GM19463 (cell line): ENCODE measurements around the gene YDJC.
"Not testable (repeated sequence)": the region's sequence is repeated elsewhere in the genome, so short reads cannot be mapped to it uniquely, and the experiment has no call there.

ENCODE experiments used
- ATAC-seq: cut with Tn5 transposase; IDR thresholded peaks from one replicate; pipeline ENCODE4 v1.9.1; 2021; ENCODE audit warnings: mild to moderate bottlenecking, moderate library complexity; ENCODE audit not compliant: unreplicated experiment

Gene YDJC

GRCh38 chr22:21652010-21652546, 22.3 kb upstream of the YDJC start:
- ATAC-seq, result peak; percentile 96

DNA sequence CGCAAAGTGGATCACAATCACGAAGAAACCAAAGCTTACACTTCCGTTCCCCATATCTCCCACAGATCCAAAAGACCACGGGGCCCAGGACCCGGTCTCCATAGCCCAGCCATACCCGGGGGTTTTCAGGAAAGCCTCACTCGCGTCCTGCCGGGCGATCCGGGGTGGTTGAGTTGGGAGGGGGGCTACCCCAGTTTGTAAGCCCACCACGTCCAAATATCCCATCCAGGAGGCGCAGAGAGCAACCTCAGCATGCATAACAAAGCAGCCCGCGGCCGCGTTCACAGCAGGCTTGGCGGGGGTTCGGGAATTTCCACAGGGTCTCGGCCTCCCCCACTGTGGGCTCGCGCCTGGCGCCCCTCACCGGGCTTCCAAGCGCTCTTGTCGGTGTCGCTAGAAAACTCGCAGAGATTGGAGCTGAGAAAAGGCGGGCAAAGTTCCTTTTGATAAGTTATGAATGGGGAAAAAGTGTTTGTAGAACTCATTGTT, 21.7 kb upstream of the YDJC start:
- ATAC-seq, result peak; percentile 30

DNA sequence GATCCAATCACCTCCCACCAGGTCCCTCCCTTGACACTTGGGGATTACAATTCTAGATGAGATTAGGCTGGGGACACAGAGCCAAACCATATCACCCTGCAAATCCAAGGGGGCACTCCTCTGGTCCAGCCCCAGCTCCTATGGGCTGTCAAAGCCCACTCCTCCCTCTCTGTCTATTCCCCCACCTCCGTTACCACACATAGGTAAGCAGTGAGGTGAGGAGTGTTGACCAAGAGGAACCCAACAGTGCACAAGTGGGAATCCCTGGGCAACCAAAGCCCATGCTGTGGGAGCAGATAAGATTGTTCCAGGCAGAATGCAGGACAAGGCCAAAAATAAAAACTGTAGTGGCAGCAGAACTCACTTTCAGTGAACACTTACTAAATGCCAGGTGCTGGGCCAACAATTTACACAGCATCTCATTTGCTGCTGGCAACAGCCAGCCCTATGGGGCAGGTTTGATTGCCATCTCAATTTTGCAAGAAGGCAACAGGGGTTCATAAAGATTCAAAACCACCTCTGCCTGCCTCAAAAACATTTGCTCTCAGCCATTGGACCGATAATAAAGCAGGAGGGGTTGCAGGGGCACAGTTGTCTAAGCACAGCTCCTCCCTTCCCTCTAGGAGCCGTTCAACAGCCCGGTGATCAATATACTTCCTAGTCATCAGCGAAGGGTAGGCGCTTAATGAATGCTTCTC, 21.1 kb upstream of the YDJC start:
- ATAC-seq, result no peak

- ATAC-seq, result no peak
Observed at GRCh38 chr22:21650280-21650679, 20.5 kb upstream of the YDJC start.

DNA sequence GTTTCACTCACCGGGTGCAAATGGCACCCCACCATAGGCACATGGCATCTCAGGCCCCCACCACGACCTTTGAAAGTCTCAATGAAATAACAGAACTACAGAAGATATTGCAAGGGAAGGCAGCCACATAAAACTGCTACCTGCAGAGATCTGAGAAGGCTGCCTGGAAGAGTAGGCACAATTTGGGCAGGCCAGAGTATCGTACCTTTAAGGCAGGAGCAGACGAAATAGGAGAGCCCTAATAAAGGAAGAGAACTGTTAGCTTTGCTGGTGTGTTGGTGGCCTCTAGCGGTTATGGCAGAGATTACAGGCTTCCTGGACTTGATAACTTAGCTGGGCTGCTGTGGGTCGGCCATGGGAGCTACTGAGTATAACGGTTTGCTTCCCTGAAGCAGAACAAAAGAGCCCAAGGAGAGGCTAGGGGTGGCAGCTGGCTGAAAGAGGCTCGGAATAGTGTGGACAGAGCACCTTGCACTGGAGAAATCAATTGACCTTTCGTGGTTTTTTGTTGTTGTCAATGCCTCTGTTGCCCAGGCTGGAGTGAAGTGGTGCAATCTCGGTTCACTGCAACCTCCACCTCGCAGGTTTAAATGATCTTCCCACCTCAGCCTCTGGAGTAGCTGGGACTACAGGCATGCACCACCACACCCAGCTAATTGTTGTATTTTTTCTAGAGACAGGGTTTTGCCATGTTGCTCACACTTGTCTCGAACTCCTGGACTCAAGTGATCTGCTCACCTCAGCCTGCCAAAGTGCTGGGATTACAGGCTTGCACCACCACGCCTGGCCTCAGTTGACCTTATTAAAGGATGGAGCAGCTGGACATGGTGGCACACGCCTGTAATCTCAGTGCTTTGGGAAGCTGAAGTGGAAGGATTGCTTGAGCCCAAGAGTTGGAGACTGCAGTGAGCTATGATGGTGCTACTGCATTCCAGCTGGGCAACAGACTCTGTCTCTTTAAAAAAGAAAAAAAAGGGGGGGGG, 17.1 kb upstream of the YDJC start:
- no peak for ATAC-seq

GRCh38 chr22:21645513-21645912, 15.7 kb upstream of the YDJC start:
- not testable (repeated sequence) for ATAC-seq

GRCh38 chr22:21643533-21644357, 13.9 kb upstream of the YDJC start:
- no peak for ATAC-seq

GRCh38 chr22:21642584-21643448, 13.0 kb upstream of the YDJC start:
- ATAC-seq, result no peak

GRCh38 chr22:21641789-21642583, 12.2 kb upstream of the YDJC start, which contains the start of gene SDF2L1:
SDF2L1 (plus strand) TSS chr22:21642302; CDS start chr22:21642337, 35 bp downstream.
- ATAC-seq, result peak; percentile 97

- ATAC-seq, result no peak
Observed at GRCh38 chr22:21641417-21641788, 11.6 kb upstream of the YDJC start.

- no peak for ATAC-seq
Observed at GRCh38 chr22:21640810-21641209, 11.0 kb upstream of the YDJC start.

DNA sequence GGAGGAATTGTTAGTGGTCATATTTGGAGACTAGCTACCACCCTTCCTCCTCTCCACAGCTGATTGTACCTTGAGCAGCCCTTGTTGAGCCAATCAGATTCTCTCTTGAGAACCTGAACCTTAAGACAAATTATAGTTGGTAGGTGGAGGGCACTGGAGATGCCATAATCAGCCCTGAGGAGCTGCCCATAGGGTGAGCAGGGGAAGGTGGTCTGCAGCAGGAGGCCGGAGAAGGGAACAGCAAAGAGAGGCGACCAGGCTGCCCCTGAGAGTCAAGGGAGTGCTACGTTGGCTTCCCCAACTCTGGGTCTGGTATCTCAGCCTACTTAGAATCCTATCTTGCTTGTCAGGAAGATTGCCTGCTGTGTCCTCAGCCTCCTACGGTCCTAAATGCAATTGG, 9.5 kb upstream of the YDJC start:
- no peak for ATAC-seq

DNA sequence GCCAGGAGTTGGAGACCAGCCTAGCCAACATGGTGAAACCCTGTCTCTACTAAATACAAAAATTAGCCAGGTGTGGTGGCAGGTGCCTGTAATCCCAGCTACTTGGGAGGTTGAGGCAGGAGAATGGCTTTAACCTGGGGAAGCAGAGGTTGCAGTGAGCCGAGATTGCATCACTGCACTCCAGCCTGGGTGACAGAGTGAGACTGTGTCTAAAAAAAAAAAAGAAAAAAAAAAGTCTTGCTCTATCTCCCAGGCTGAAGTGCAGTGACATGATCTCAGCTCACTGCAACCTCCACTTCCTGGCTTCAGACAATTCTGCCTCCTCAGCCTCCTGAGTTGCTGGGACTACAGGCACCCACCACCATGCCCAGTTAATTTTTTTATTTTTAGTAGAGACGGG, 7.6 kb upstream of the YDJC start:
- not testable (repeated sequence) for ATAC-seq

DNA sequence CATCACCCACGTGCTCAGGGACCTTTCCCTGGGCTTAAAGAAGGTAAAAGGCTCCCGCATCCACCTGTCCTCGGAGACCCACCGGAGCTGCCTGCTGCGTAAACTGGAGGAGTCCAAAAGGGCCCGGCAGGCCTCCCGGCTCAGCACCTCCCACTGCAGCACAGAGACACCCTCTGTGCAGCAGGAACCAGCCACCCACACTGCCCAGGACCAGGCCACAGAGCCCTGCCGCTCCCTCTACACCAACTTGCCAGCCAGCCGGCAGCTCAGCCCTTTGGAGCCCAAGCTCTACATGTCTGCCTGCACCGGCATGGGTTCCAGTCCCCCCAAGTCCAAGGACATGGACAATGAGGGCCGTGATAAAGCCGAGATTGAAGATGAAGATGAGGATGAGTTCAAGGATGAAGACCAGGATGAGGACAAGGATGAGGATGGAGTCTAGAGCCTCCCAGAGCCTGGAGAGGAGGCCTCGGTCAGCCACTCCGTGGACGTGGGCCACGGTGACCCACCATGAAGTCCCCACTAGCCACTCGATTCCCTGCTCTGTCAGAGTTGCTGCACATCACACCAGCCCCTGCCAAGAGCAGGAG, 6.9 kb upstream of the YDJC start:
- ATAC-seq, result no peak

GRCh38 chr22:21635771-21636510, 6.1 kb upstream of the YDJC start:
- no peak for ATAC-seq

- ATAC-seq, result no peak
Observed at GRCh38 chr22:21634844-21635243, 5.0 kb upstream of the YDJC start.

GRCh38 chr22:21634081-21634480, 4.3 kb upstream of the YDJC start:
- ATAC-seq, result no peak

DNA sequence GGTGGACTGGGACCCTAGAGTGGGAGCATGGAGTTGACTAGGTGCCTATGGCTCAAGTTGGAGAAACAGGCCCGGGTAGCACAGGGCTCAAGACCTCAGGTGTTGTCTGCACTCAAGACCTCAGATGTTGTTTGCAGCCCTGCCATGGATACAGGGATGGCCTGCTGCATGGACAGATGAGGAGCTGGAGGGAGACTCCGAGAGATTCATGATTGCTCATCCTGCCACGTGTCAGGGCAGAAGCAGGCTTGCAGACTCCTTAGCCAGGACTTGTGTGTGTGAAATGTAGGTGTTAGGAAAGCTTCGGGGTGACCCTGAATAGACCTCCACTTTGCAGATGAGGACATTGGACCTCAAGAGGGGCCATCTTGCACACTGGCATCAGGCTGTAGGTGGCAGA, 3.7 kb upstream of the YDJC start:
- no peak for ATAC-seq
